A549 (cell line): ENCODE results near the gene ENHO.

ENCODE experiments used
- BHLHE40 ChIP-seq: IDR thresholded peaks from 2 replicates; pipeline ENCODE4 v1.6.1; 2012; ENCODE audit warnings: low read depth, low read length, inconsistent platforms
- CHD2 ChIP-seq: fragments of 150-350 bp; IDR thresholded peaks from 2 replicates; pipeline ENCODE4 v1.6.1; 2014; ENCODE audit warnings: low read length; ENCODE audit not compliant: partially characterized antibody
- CTCF ChIP-seq: fragments of >200 bp; sonication (Bioruptor Twin); formaldehyde crosslinking; IDR thresholded peaks from 3 replicates; pipeline ENCODE4 v1.5.1; 2016
- HDAC2 ChIP-seq: fragments of 200-600 bp; sonication (generic); IDR thresholded peaks from 2 replicates; pipeline ENCODE4 v1.6.1; 2016
- KDM1A ChIP-seq: fragments of 200-600 bp; sonication (generic); IDR thresholded peaks from 2 replicates; pipeline ENCODE4 v1.6.1; 2016; ENCODE audit warnings: low read depth, mild to moderate bottlenecking
- MAFK ChIP-seq: fragments of 450-650 bp; IDR thresholded peaks from 2 replicates; pipeline ENCODE4 v1.6.1; 2014; ENCODE audit not compliant: partially characterized antibody
- NPAS2 ChIP-seq: fragments of 250-450 bp; sonication (Bioruptor Pico); IDR thresholded peaks from 2 replicates; pipeline ENCODE4 v1.8.0; 2022; ENCODE audit warnings: mild to moderate bottlenecking, moderate library complexity, borderline replicate concordance
- POLR2A ChIP-seq: IDR thresholded peaks from 2 replicates; pipeline ENCODE4 v1.6.1; 2012; ENCODE audit warnings: mild to moderate bottlenecking, low read length
- RAD21 ChIP-seq, 2 experiments: fragments of >200 bp in 1 of 2; sonication (Bioruptor Twin) in 1 of 2; formaldehyde crosslinking in 1 of 2; IDR thresholded peaks in 1 of 2; conservative IDR thresholded peaks in 1 of 2; 2 replicates in 1 of 2; 3 replicates in 1 of 2; pipeline ENCODE4 v1.6.1; 2012 to 2018; ENCODE audit warnings: inconsistent platforms in 1 of 2
- RFX5 ChIP-seq: fragments of 450-650 bp; IDR thresholded peaks from 2 replicates; pipeline ENCODE4 v1.7.1; 2014; ENCODE audit warnings: antibody characterized with exemption, mild to moderate bottlenecking, moderate library complexity
- ZFP36 ChIP-seq: fragments of 450-650 bp; IDR thresholded peaks from 2 replicates; pipeline ENCODE4 v1.6.1; 2014; ENCODE audit warnings: borderline replicate concordance; ENCODE audit not compliant: partially characterized antibody
- TF ChIP-seq, protein P1 (sequence below): fragments of 450-650 bp; IDR thresholded peaks from 2 replicates; pipeline ENCODE4 v1.6.1; 2014; ENCODE audit warnings: antibody characterized with exemption

DNA sequence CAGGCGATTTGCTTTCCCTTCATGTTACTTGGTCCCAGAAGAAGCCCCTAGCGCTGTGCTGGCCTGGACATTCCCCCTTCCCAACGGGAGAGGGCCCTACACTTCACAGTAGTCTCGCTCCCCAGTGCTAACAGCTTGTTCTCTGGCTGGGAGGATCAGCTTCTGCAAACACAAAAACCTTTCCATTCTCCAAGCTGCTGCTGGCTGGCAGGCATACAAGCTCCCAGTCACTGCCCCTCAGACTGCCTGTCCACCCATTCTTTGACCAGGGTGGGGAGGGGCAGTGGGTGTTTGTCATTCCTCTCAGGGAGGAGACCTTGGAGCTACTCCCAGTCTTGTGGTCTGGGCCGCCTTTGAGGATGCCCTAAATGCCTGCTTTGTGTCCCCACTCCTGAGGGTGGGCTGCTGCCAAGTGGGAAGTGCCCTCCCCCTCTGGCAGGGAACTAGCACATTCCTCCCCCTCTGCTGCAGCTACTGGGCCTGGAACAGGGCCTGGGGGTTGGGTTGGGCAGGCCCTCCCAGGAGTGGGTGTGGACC lies 20.8 kb downstream of the ENHO start:
- TF ChIP-seq CTCF (no peak), BHLHE40 (no peak), HDAC2 (no peak), POLR2A (no peak), CHD2 (no peak), KDM1A (no peak), RAD21 (conservative IDR thresholded peaks at IDR 0.05 in 1 of 2, IDR thresholded peaks at IDR 0.05 in 1 of 2) (no peak), RFX5 (no peak), ZFP36 (no peak), NPAS2 (CRISPR knock-in tag) (no peak), MAFK (no peak)
- TF ChIP-seq, protein P1, sequence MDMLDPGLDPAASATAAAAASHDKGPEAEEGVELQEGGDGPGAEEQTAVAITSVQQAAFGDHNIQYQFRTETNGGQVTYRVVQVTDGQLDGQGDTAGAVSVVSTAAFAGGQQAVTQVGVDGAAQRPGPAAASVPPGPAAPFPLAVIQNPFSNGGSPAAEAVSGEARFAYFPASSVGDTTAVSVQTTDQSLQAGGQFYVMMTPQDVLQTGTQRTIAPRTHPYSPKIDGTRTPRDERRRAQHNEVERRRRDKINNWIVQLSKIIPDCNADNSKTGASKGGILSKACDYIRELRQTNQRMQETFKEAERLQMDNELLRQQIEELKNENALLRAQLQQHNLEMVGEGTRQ: no peak
